ENCODE data around the gene VPS51. TPM values are rescaled to one million over a fixed set of nuclear protein-coding genes. Genes with fewer than 3 reads are reported as not detected.
A peak's percentile ranks its signal among the peaks of the same experiment; 100 is the strongest.

VPS51 gene
- total RNA-seq, 1 experiment from 2014 or later = 113 TPM

- Histone ChIP-seq H3K27me3 (ENCODE audit: insufficient read depth, low read depth) (no peaks in the 10 kb centered on the region), H3F3A (ENCODE audit: insufficient read depth, low read depth) (peaks cover 33% of the 10 kb centered on the region), H2AFZ (no peak overlapping the region), H3K4me2 (no peak overlapping the region), H3K27ac (no peak overlapping the region), H3K36me3 (ENCODE audit: low read depth) (no peaks in the 10 kb centered on the region), H3K9me3 (ENCODE audit: insufficient read depth, low read depth) (no peaks in the 10 kb centered on the region), H4K20me1 (ENCODE audit: insufficient read depth) (no peaks in the 10 kb centered on the region; the same call in 1 of the 2 replicates), H3K4me1 (replicated peaks; ENCODE audit: insufficient read depth) (peaks cover 24% of the 10 kb centered on the region), H3K79me2 (ENCODE audit: low read depth) (peaks cover 8% of the 10 kb centered on the region; the same call in 1 of the 2 replicates), H3K9me2 (ENCODE audit: insufficient read depth) (no peaks in the 10 kb centered on the region), H3K4me3 (no peak overlapping the region)
- TF ChIP-seq, protein P1, sequence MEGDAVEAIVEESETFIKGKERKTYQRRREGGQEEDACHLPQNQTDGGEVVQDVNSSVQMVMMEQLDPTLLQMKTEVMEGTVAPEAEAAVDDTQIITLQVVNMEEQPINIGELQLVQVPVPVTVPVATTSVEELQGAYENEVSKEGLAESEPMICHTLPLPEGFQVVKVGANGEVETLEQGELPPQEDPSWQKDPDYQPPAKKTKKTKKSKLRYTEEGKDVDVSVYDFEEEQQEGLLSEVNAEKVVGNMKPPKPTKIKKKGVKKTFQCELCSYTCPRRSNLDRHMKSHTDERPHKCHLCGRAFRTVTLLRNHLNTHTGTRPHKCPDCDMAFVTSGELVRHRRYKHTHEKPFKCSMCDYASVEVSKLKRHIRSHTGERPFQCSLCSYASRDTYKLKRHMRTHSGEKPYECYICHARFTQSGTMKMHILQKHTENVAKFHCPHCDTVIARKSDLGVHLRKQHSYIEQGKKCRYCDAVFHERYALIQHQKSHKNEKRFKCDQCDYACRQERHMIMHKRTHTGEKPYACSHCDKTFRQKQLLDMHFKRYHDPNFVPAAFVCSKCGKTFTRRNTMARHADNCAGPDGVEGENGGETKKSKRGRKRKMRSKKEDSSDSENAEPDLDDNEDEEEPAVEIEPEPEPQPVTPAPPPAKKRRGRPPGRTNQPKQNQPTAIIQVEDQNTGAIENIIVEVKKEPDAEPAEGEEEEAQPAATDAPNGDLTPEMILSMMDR (conservative IDR thresholded peaks at IDR 0.05) = no peak
- no peak for TF ChIP-seq EZH2 (IDR thresholded peaks at IDR 0.05; ENCODE audit: low read depth)
- ChIA-PET POLR2A (ENCODE audit: unreplicated experiment) (interaction anchor here (0.6 kb wide), 2 partner anchors 74 to 99 kb away, joined by 3 to 4 read pairs; no protein-coding TSS in a partner anchor), CTCF (interaction anchor here (0.5 kb wide), 1 partner anchor 412 kb away, joined by 4 read pairs; no protein-coding TSS in a partner anchor)
- DNase-seq = peak; percentile 46 to 80
- no TSS peak for BruUV-seq (replicated peaks)
- intact Hi-C loops (cut with micrococcal nuclease; ENCODE audit: unreplicated experiment) = no loop called here
These were observed 12.6 kb downstream of the VPS51 start for GRCh38 chr11:65108469-65109123.

DNA sequence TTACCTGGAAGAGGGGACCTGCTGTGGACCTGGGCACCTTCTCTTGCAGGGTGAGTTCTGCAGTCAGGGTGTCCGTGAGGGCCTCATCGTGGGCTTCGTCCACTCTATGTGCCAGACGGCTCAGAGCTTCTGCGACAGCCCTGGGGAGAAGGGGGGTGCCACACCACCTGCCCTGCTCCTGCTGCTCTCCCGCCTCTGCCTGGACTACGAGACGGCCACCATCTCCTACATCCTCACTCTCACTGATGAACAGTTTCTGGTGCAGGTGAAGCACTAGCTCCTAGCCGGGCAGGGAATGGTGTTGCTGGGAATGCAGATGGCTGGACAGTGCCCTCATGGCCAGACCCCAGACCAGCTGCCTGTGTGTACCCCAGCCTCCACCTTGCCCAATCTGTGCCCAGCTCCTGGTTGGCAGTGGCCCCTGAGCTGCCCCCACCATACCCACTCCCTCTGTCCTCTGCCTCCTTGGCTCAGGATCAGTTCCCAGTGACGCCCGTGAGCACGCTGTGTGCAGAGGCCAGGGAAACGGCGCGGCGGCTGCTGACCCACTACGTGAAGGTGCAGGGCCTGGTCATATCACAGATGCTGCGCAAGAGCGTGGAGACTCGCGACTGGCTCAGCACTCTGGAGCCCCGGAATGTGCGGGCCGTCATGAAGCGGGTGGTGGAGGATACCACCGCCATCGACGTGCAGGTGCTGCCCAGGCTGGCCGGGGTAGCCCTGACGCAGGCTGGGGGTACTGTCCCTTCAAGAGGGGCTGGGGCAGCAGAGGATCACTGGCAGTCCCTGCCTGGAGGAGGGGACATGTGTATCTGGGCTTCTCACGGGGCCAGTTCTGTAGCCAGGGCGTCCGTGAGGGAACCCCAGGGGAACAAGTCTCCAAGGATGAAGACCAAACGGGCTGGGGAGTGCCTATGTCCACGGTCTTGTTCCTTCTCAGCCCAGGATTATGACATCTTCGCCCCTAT is 13.5 kb downstream of the VPS51 start:
- Histone ChIP-seq H3K4me3 (no peak overlapping the region), H3K4me1 (replicated peaks; ENCODE audit: insufficient read depth) (peaks cover 27% of the 10 kb centered on the region), H3K9me2 (ENCODE audit: insufficient read depth) (no peaks in the 10 kb centered on the region), H2AFZ (no peak overlapping the region), H3K79me2 (ENCODE audit: low read depth) (peaks cover 8% of the 10 kb centered on the region; the same call in 1 of the 2 replicates), H3K9me3 (ENCODE audit: insufficient read depth, low read depth) (no peaks in the 10 kb centered on the region), H4K20me1 (ENCODE audit: insufficient read depth) (no peaks in the 10 kb centered on the region), H3F3A (ENCODE audit: insufficient read depth, low read depth) (peaks cover 41% of the 10 kb centered on the region), H3K27me3 (ENCODE audit: insufficient read depth, low read depth) (no peaks in the 10 kb centered on the region), H3K4me2 (no peak overlapping the region), H3K36me3 (ENCODE audit: low read depth) (no peaks in the 10 kb centered on the region), H3K27ac (no peak overlapping the region)
- POLR2A ChIA-PET (ENCODE audit: unreplicated experiment) = interaction anchor here (0.6 kb wide), 3 partner anchors 10 to 73 kb away, joined by 3 to 13 read pairs (median 3); no protein-coding TSS in a partner anchor
- intact Hi-C loops (cut with micrococcal nuclease; ENCODE audit: unreplicated experiment) = loop anchor here (1.0 to 5.0 kb wide), 3 partner anchors 145 to 263 kb away; partner anchors contain the start of gene DPF2
- no TSS peak for BruUV-seq (replicated peaks)
- CTCF ChIA-PET = interaction anchor here (1.0 kb wide), 1 partner anchor 145 kb away, joined by 5 read pairs; no protein-coding TSS in a partner anchor
- no peak for DNase-seq
- TF ChIP-seq, protein P1 (conservative IDR thresholded peaks at IDR 0.05) = no peak
- TF ChIP-seq EZH2 (IDR thresholded peaks at IDR 0.05; ENCODE audit: low read depth) = no peak

- intact Hi-C loops (cut with micrococcal nuclease; ENCODE audit: unreplicated experiment) = loop anchor here (1.0 to 5.0 kb wide), 3 partner anchors 144 to 264 kb away; partner anchors contain the start of gene DPF2
- H3K4me1 ChIP-seq (replicated peaks; ENCODE audit: insufficient read depth) = peaks cover 28% of the 10 kb centered on the region
- H3K4me2 ChIP-seq = peak overlapping the region; percentile 66
- no peaks in the 10 kb centered on the region for H3K9me3 ChIP-seq (ENCODE audit: insufficient read depth, low read depth)
- CTCF ChIA-PET = interaction anchor here (0.6 to 1.0 kb wide), 4 partner anchors 63 to 265 kb away, joined by 3 to 5 read pairs (median 4); no protein-coding TSS in a partner anchor
- H2AFZ ChIP-seq = no peak overlapping the region
- peaks cover 16% of the 10 kb centered on the region for H3K79me2 ChIP-seq (ENCODE audit: low read depth)
- no peaks in the 10 kb centered on the region for H3K9me2 ChIP-seq (ENCODE audit: insufficient read depth)
- POLR2A ChIA-PET (ENCODE audit: unreplicated experiment) = interaction anchor here (0.5 to 0.7 kb wide), 8 partner anchors 9 to 345 kb away, joined by 3 to 13 read pairs (median 3); partner anchors contain the start of genes CDC42EP2 and POLA2
- no TSS peak for BruUV-seq (replicated peaks)
- no peak overlapping the region for H3K4me3 ChIP-seq
- H3K36me3 ChIP-seq (ENCODE audit: low read depth) = no peaks in the 10 kb centered on the region
- TF ChIP-seq, protein P1 (conservative IDR thresholded peaks at IDR 0.05) = peak; percentile 100
- no peak for TF ChIP-seq EZH2 (IDR thresholded peaks at IDR 0.05; ENCODE audit: low read depth)
- H4K20me1 ChIP-seq (ENCODE audit: insufficient read depth) = no peaks in the 10 kb centered on the region
- peak; percentile 76 to 92 for DNase-seq
- H3F3A ChIP-seq (ENCODE audit: insufficient read depth, low read depth) = peaks cover 44% of the 10 kb centered on the region
- no peak overlapping the region for H3K27ac ChIP-seq
- no peaks in the 10 kb centered on the region for H3K27me3 ChIP-seq (ENCODE audit: insufficient read depth, low read depth)
These were observed 14.4 kb downstream of the VPS51 start for GRCh38 chr11:65110354-65110861.
